Measurements from ENCODE around the gene CD34. TPM values are rescaled to one million over a fixed set of nuclear protein-coding genes. Genes with fewer than 3 reads are reported as not detected.
"Not testable (repeated sequence)": the region's sequence is repeated elsewhere in the genome, so short reads cannot be mapped to it uniquely, and the experiment has no call there.

The CD34 gene
- total RNA-seq, 1 experiment from 2014 or later: not detected

- no peak for TF ChIP-seq CTCF (conservative IDR thresholded peaks at IDR 0.05)
- no peak for TF ChIP-seq EZH2 (IDR thresholded peaks at IDR 0.05; ENCODE audit: low read depth)
- DNase-seq: no peak
- Histone ChIP-seq H3K9me3 (ENCODE audit: insufficient read depth, low read depth) (no peaks in the 10 kb centered on the region), H3K27ac (no peak overlapping the region), H3F3A (ENCODE audit: insufficient read depth, low read depth) (no peaks in the 10 kb centered on the region), H3K9me2 (ENCODE audit: insufficient read depth) (no peaks in the 10 kb centered on the region), H3K36me3 (ENCODE audit: low read depth) (no peaks in the 10 kb centered on the region), H3K4me2 (no peak overlapping the region), H2AFZ (0 out of 2 replicates have a peak overlapping the region, but pooled peaks have one; percentile 44), H3K79me2 (ENCODE audit: low read depth) (no peaks in the 10 kb centered on the region), H4K20me1 (ENCODE audit: insufficient read depth) (no peaks in the 10 kb centered on the region), H3K4me3 (no peak overlapping the region), H3K27me3 (ENCODE audit: insufficient read depth, low read depth) (peaks cover 6% of the 10 kb centered on the region), H3K4me1 (replicated peaks; ENCODE audit: insufficient read depth) (no peaks in the 10 kb centered on the region)
- CTCF ChIA-PET: no interaction called here
- no TSS peak for BruUV-seq (replicated peaks)
- intact Hi-C loops (cut with micrococcal nuclease; ENCODE audit: unreplicated experiment): loop anchor here (10.0 kb wide), 1 partner anchor 112 kb away; no protein-coding TSS in a partner anchor
- POLR2A ChIA-PET (ENCODE audit: unreplicated experiment): no interaction called here
These were observed 28.2 kb downstream of the CD34 start for GRCh38 chr1:207882692-207883091.

GRCh38 chr1:207878939-207879338 is 32.0 kb downstream of the CD34 start:
- H3K4me3 ChIP-seq: no peak overlapping the region
- H2AFZ ChIP-seq: no peak overlapping the region
- H3K9me2 ChIP-seq (ENCODE audit: insufficient read depth): no peaks in the 10 kb centered on the region
- no TSS peak for BruUV-seq (replicated peaks)
- ChIA-PET CTCF (no interaction called here), POLR2A (ENCODE audit: unreplicated experiment) (no interaction called here)
- H4K20me1 ChIP-seq (ENCODE audit: insufficient read depth): no peaks in the 10 kb centered on the region
- no peaks in the 10 kb centered on the region for H3K4me1 ChIP-seq (replicated peaks; ENCODE audit: insufficient read depth)
- no peaks in the 10 kb centered on the region for H3K27me3 ChIP-seq (ENCODE audit: insufficient read depth, low read depth)
- H3K36me3 ChIP-seq (ENCODE audit: low read depth): no peaks in the 10 kb centered on the region
- H3K27ac ChIP-seq: no peak overlapping the region
- H3K9me3 ChIP-seq (ENCODE audit: insufficient read depth, low read depth): no peaks in the 10 kb centered on the region
- H3K4me2 ChIP-seq: no peak overlapping the region
- H3F3A ChIP-seq (ENCODE audit: insufficient read depth, low read depth): no peaks in the 10 kb centered on the region
- intact Hi-C loops (cut with micrococcal nuclease; ENCODE audit: unreplicated experiment): no loop called here
- no peak for TF ChIP-seq EZH2 (IDR thresholded peaks at IDR 0.05; ENCODE audit: low read depth)
- no peak for TF ChIP-seq CTCF (conservative IDR thresholded peaks at IDR 0.05)
- no peaks in the 10 kb centered on the region for H3K79me2 ChIP-seq (ENCODE audit: low read depth)
- no peak for DNase-seq

GRCh38 chr1:207877914-207878313 is 33.0 kb downstream of the CD34 start:
- H3K9me2 ChIP-seq (ENCODE audit: insufficient read depth); H2AFZ ChIP-seq; H4K20me1 ChIP-seq (ENCODE audit: insufficient read depth); H3K79me2 ChIP-seq (ENCODE audit: low read depth); H3K9me3 ChIP-seq (ENCODE audit: insufficient read depth, low read depth); intact Hi-C loops (cut with micrococcal nuclease; ENCODE audit: unreplicated experiment); H3F3A ChIP-seq (ENCODE audit: insufficient read depth, low read depth); POLR2A ChIA-PET (ENCODE audit: unreplicated experiment); BruUV-seq (replicated peaks); H3K27me3 ChIP-seq (ENCODE audit: insufficient read depth, low read depth); H3K36me3 ChIP-seq (ENCODE audit: low read depth); H3K4me3 ChIP-seq; DNase-seq; H3K27ac ChIP-seq; CTCF ChIA-PET; H3K4me2 ChIP-seq; H3K4me1 ChIP-seq (replicated peaks; ENCODE audit: insufficient read depth): not testable (repeated sequence)

GRCh38 chr1:207876131-207876530 is 34.8 kb downstream of the CD34 start:
- no peak overlapping the region for H2AFZ ChIP-seq
- intact Hi-C loops (cut with micrococcal nuclease; ENCODE audit: unreplicated experiment): no loop called here
- H3K27ac ChIP-seq: no peak overlapping the region
- no TSS peak for BruUV-seq (replicated peaks)
- H3F3A ChIP-seq (ENCODE audit: insufficient read depth, low read depth): no peaks in the 10 kb centered on the region
- H3K79me2 ChIP-seq (ENCODE audit: low read depth): no peaks in the 10 kb centered on the region
- no peaks in the 10 kb centered on the region for H3K36me3 ChIP-seq (ENCODE audit: low read depth)
- no peak overlapping the region for H3K4me2 ChIP-seq
- H3K4me3 ChIP-seq: no peak overlapping the region
- ChIA-PET POLR2A (ENCODE audit: unreplicated experiment) (interaction anchor here (0.7 kb wide), 1 partner anchor 1304 kb away, joined by 5 read pairs; no protein-coding TSS in a partner anchor), CTCF (no interaction called here)
- no peaks in the 10 kb centered on the region for H3K4me1 ChIP-seq (replicated peaks; ENCODE audit: insufficient read depth)
- no peak for TF ChIP-seq EZH2 (IDR thresholded peaks at IDR 0.05; ENCODE audit: low read depth)
- TF ChIP-seq CTCF (conservative IDR thresholded peaks at IDR 0.05): no peak
- H4K20me1 ChIP-seq (ENCODE audit: insufficient read depth): no peaks in the 10 kb centered on the region
- no peaks in the 10 kb centered on the region for H3K27me3 ChIP-seq (ENCODE audit: insufficient read depth, low read depth)
- H3K9me3 ChIP-seq (ENCODE audit: insufficient read depth, low read depth): no peaks in the 10 kb centered on the region
- no peaks in the 10 kb centered on the region for H3K9me2 ChIP-seq (ENCODE audit: insufficient read depth)
- no peak for DNase-seq

All from PC-9 (cell line).